Activated B cell treated with CpG ODN at 0.5 μM for 24 hours (primary cell): ENCODE measurements around the gene BICC1. TPM values are rescaled to one million over a fixed set of nuclear protein-coding genes. Genes with fewer than 3 reads are reported as not detected.

Experiments
- ATAC-seq: fragments of 200-7000 bp; cut with Tn5 transposase; one replicate; pipeline ENCODE4 v1.10.0; 2021; ENCODE audit warnings: low read depth, mild to moderate bottlenecking, moderate library complexity
- CTCF ChIA-PET: fragments of 350-600 bp; sonication (Branson Sonifier 250); formaldehyde crosslinking; loops from one replicate; lab custom pipeline; 2021; ENCODE audit warnings: antibody characterized with exemption; lab: Charles Lee
- POLR2A ChIA-PET: fragments of 350-600 bp; sonication (Branson Sonifier 250); formaldehyde crosslinking; loops from one replicate; lab custom pipeline; 2021; ENCODE audit warnings: antibody characterized with exemption; lab: Charles Lee
- DNase-seq: peaks from one replicate; pipeline ENCODE4 v3.0.0; 2022
- H3K27ac Mint-ChIP-seq: one replicate; pipeline ENCODE4 v1.8.0; 2020; ENCODE audit warnings: mixed read lengths
- H3K27me3 Mint-ChIP-seq: one replicate; pipeline ENCODE4 v1.8.0; 2021; ENCODE audit warnings: mixed read lengths
- H3K36me3 Mint-ChIP-seq: one replicate; pipeline ENCODE4 v1.8.0; 2021; ENCODE audit warnings: low read depth, mixed read lengths
- H3K4me1 Mint-ChIP-seq: one replicate; pipeline ENCODE4 v1.8.0; 2021; ENCODE audit warnings: mixed read lengths
- H3K4me3 Mint-ChIP-seq: one replicate; pipeline ENCODE4 v1.8.0; 2020; ENCODE audit warnings: mild to moderate bottlenecking, mixed read lengths
- H3K9me3 Mint-ChIP-seq: one replicate; pipeline ENCODE4 v1.8.0; 2020; ENCODE audit warnings: mixed read lengths
- CTCF ChIP-seq: fragments of 200-600 bp; IDR thresholded peaks from one replicate; pipeline ENCODE4 v1.8.0; 2022; ENCODE audit warnings: antibody characterized with exemption, mild to moderate bottlenecking
- intact Hi-C: fragments of 100-400 bp; cut with micrococcal nuclease; formaldehyde crosslinking; loops from one replicate; pipeline ENCODE4 v1.15.1; 2024
- total RNA-seq: library from RNA; stranded (reverse); gene quantifications from 2 replicates; pipeline ENCODE4 v1.2.3, GENCODE V29; 2022

The BICC1 gene
- total RNA-seq, 1 donor from 2014 or later = not detected

- Mint-ChIP-seq H3K27ac (no peak overlapping the region), H3K9me3 (peaks cover 13% of the 10 kb centered on the region), H3K27me3 (no peaks in the 10 kb centered on the region), H3K4me1 (peaks cover 5% of the 10 kb centered on the region), H3K36me3 (no peaks in the 10 kb centered on the region), H3K4me3 (no peak overlapping the region)
- CTCF ChIA-PET = no interaction called here
- POLR2A ChIA-PET = no interaction called here
- DNase-seq (no peak), ATAC-seq (no peak)
- intact Hi-C loops = no loop called here
- no peak for TF ChIP-seq CTCF
These were observed 155.1 kb downstream of the BICC1 start for GRCh38 chr10:58667658-58668310.

GRCh38 chr10:58672845-58673244 is 160.2 kb downstream of the BICC1 start:
- ATAC-seq (no peak), DNase-seq (no peak)
- intact Hi-C loops = no loop called here
- TF ChIP-seq CTCF = no peak
- Mint-ChIP-seq H3K9me3 (no peaks in the 10 kb centered on the region), H3K4me3 (no peak overlapping the region), H3K36me3 (no peaks in the 10 kb centered on the region), H3K4me1 (no peaks in the 10 kb centered on the region), H3K27ac (no peak overlapping the region), H3K27me3 (no peaks in the 10 kb centered on the region)
- CTCF ChIA-PET = no interaction called here
- POLR2A ChIA-PET = no interaction called here

GRCh38 chr10:58674251-58674650 is 161.6 kb downstream of the BICC1 start:
- Mint-ChIP-seq H3K9me3 (peaks cover under 1% of the 10 kb centered on the region), H3K36me3 (no peaks in the 10 kb centered on the region), H3K27me3 (no peaks in the 10 kb centered on the region), H3K4me1 (no peaks in the 10 kb centered on the region), H3K4me3 (no peak overlapping the region), H3K27ac (no peak overlapping the region)
- ATAC-seq (no peak), DNase-seq (no peak)
- ChIA-PET CTCF (no interaction called here), POLR2A (no interaction called here)
- intact Hi-C loops = no loop called here
- no peak for TF ChIP-seq CTCF

GRCh38 chr10:58675321-58675720 is 162.6 kb downstream of the BICC1 start:
- H3K27me3 Mint-ChIP-seq = no peaks in the 10 kb centered on the region

GRCh38 chr10:58691528-58691927 is 178.9 kb downstream of the BICC1 start:
- TF ChIP-seq CTCF = no peak
- H3K36me3 Mint-ChIP-seq = no peaks in the 10 kb centered on the region
- CTCF ChIA-PET = no interaction called here

More at GRCh38 chr10:58675321-58675720, 162.6 kb downstream of the BICC1 start:
- DNase-seq (no peak), ATAC-seq (no peak)
- H3K9me3 Mint-ChIP-seq = peaks cover 4% of the 10 kb centered on the region
- no peak overlapping the region for H3K27ac Mint-ChIP-seq
- H3K4me1 Mint-ChIP-seq = no peaks in the 10 kb centered on the region
- ChIA-PET POLR2A (no interaction called here), CTCF (no interaction called here)
- no peak overlapping the region for H3K4me3 Mint-ChIP-seq
- TF ChIP-seq CTCF = no peak
- no peaks in the 10 kb centered on the region for H3K36me3 Mint-ChIP-seq
- intact Hi-C loops = no loop called here

More at GRCh38 chr10:58691528-58691927, 178.9 kb downstream of the BICC1 start:
- H3K27me3 Mint-ChIP-seq = no peaks in the 10 kb centered on the region
- intact Hi-C loops = no loop called here
- no peak for DNase-seq
- no peak overlapping the region for H3K27ac Mint-ChIP-seq
- peaks cover 6% of the 10 kb centered on the region for H3K9me3 Mint-ChIP-seq
- no peak overlapping the region for H3K4me3 Mint-ChIP-seq
- no peak for ATAC-seq
- POLR2A ChIA-PET = no interaction called here
- H3K4me1 Mint-ChIP-seq = no peaks in the 10 kb centered on the region
